Ecto neural progenitor cell (in vitro differentiated cells): ENCODE measurements around the gene PGLYRP2.

Experiments
- DNase-seq: peaks from one replicate; pipeline ENCODE4 v3.0.0-alpha.2; 2018; ENCODE audit warnings: low spot score

The PGLYRP2 gene

GRCh38 chr19:15439078-15439799, 40.1 kb downstream of the PGLYRP2 start:
- no peak for DNase-seq

GRCh38 chr19:15438577-15438976, 40.7 kb downstream of the PGLYRP2 start:
- DNase-seq: no peak

- no peak for DNase-seq
Observed at GRCh38 chr19:15438124-15438496, 41.2 kb downstream of the PGLYRP2 start.

GRCh38 chr19:15437355-15438123, 41.8 kb downstream of the PGLYRP2 start:
- DNase-seq: no peak

- DNase-seq: no peak
Observed at GRCh38 chr19:15436826-15437110, 42.5 kb downstream of the PGLYRP2 start.

- DNase-seq: no peak
Observed at GRCh38 chr19:15436012-15436825, 43.1 kb downstream of the PGLYRP2 start.

- no peak for DNase-seq
Observed at GRCh38 chr19:15433519-15434069, 45.7 kb downstream of the PGLYRP2 start.

- peak; percentile 94 for DNase-seq
Observed at GRCh38 chr19:15432629-15433518, 46.4 kb downstream of the PGLYRP2 start.

- no peak for DNase-seq
Observed at GRCh38 chr19:15432018-15432494, 47.2 kb downstream of the PGLYRP2 start.

- no peak for DNase-seq
Observed at GRCh38 chr19:15431396-15432017, 47.8 kb downstream of the PGLYRP2 start.

GRCh38 chr19:15430526-15431120, 48.7 kb downstream of the PGLYRP2 start:
- DNase-seq: no peak

- DNase-seq: no peak
Observed at GRCh38 chr19:15429825-15430467, 49.4 kb downstream of the PGLYRP2 start.

- DNase-seq: no peak
Observed at GRCh38 chr19:15428956-15429824, 50.1 kb downstream of the PGLYRP2 start.

GRCh38 chr19:15427991-15428471, 51.3 kb downstream of the PGLYRP2 start:
- no peak for DNase-seq

GRCh38 chr19:15427350-15427700, 52.0 kb downstream of the PGLYRP2 start:
- DNase-seq: no peak

- no peak for DNase-seq
Observed at GRCh38 chr19:15426485-15427349, 52.6 kb downstream of the PGLYRP2 start.

GRCh38 chr19:15425321-15425950, 53.9 kb downstream of the PGLYRP2 start:
- no peak for DNase-seq
